Heart right ventricle (tissue), 16 donors: ENCODE data around the gene ITGBL1. TPM values are rescaled to one million over a fixed set of nuclear protein-coding genes. Genes with fewer than 3 reads are reported as not detected.

Experiments used
- ATAC-seq, 8 donors: fragments of 200-7000 bp; cut with Tn5 transposase; one replicate each; pipeline ENCODE4 v1.9.1; 2020; ENCODE audit warnings: mild to moderate bottlenecking in 8 of 8, moderate library complexity in 8 of 8, moderate number of reproducible peaks in 1 of 8
- DNase-seq, 2 donors: peaks; one replicate each; pipeline ENCODE4 v3.0.0-alpha.2; 2020
- H3K27ac ChIP-seq, 10 donors: fragments of 200-600 bp; sonication (generic) in 2 of 10; one replicate each; pipeline versions ENCODE4 v1.5.0 to v1.8.0; 2020 to 2022; ENCODE audit warnings: mild to moderate bottlenecking in 3 of 10
- H3K27me3 ChIP-seq, 7 donors: fragments of 200-600 bp; one replicate each; pipeline ENCODE4 v1.8.0; 2021 to 2022; ENCODE audit warnings: mild to moderate bottlenecking in 2 of 7
- H3K36me3 ChIP-seq, 9 donors: fragments of 200-600 bp; sonication (generic) in 1 of 9; one replicate each; pipeline versions ENCODE4 v1.5.0 to v1.8.0; 2020 to 2022; ENCODE audit warnings: mild to moderate bottlenecking in 2 of 9
- H3K4me1 ChIP-seq, 9 donors: fragments of 200-600 bp; sonication (generic) in 1 of 9; one replicate each; pipeline versions ENCODE4 v1.5.0 to v1.8.0; 2020 to 2022; ENCODE audit warnings: mild to moderate bottlenecking in 4 of 9
- H3K4me3 ChIP-seq, 10 donors: fragments of 200-600 bp; sonication (generic) in 2 of 10; one replicate each; pipeline versions ENCODE4 v1.5.0 to v1.8.0; 2020 to 2022; ENCODE audit warnings: mild to moderate bottlenecking in 7 of 10, moderate library complexity in 2 of 10
- H3K9me3 ChIP-seq, 11 donors: fragments of 200-600 bp in 10 of 11; sonication (generic) in 2 of 11; one replicate each; pipeline versions ENCODE4 v1.5.0 to v1.8.0; 2013 to 2022; ENCODE audit warnings: mild to moderate bottlenecking in 2 of 11, control low read depth in 1 of 11, moderate library complexity in 1 of 11
- CTCF ChIP-seq, 9 donors: fragments of 200-600 bp; sonication (generic) in 2 of 9; IDR thresholded peaks; one replicate each; pipeline versions ENCODE4 v1.5.0 to v1.8.0; 2021 to 2022; ENCODE audit warnings: antibody characterized with exemption in 9 of 9, mild to moderate bottlenecking in 5 of 9, moderate library complexity in 1 of 9
- WGBS, 2 donors: extraction: QIAGEN DNeasy Blood & Tissue Kit; methylation state at CpG; one replicate each; pipeline ENCODE4 v1.1.7; 2013; ENCODE audit warnings: inconsistent platforms in 1 of 2; 5-methylcytosine and 5-hydroxymethylcytosine counted together
- intact Hi-C, 10 donors: fragments of 100-400 bp; cut with DNase I; formaldehyde crosslinking; loops; one replicate each; pipeline versions ENCODE4 v1.11.1 to v1.14.2; 2022
- polyA plus RNA-seq, 2 donors: library from polyadenylated mRNA; stranded (reverse); fragments of 200-250 nt; gene quantifications; one replicate each; pipeline ENCODE4 v1.2.3, GENCODE V29; 2013
- total RNA-seq, 10 donors: library from RNA; stranded (reverse); fragmentation: NEBNext Ultra II Directional in 3 of 10; extraction: Animal tissue kit (Norgen Biotek cat#: 25700) in 3 of 10; gene quantifications; one replicate each; pipeline versions ENCODE4 v1.2.1 to v1.2.4, GENCODE V29; 2021 to 2023
- donor health status: Arrhythmogenic right ventricular cardiomyopathy.
- donor health status: ischemic (EF 13 %, LVEDD 7.1; RV severe dilation, severe dysfunction).
- donor health status: healthy with polysubstance abuse.
- donor health status: DM: no; HTN: yes; CAD: no.
- donor health status: DM: no; HTN: no; CAD: no.
- donor health status: ischemic (EF 25% LVEDD 6.9; RV normal size, moderate dysfunction).
- donor health status: ischemic (EF 25% LVEDD 5.7; RV mildly dilated, moderate dysfunction).
- donor health status: healthy.
- donor health status: DM: yes; HTN: yes; CAD: no.
- donor health status: Ischemic cardiomyopathy.
- donor health status: ischemic (EF 35%, LVEDD 5.7; RV mildly dilated, moderate dysfunction).
- donor health status: nonischemic (EF 11% LVEDD 7.7; RV severe dilation, severe dysfunction).
- donor health status: DM: yes; HTN: yes; CAD: no.
- donor health status: PGD.
- donor health status: ischemic (EF 29% LVEDD 5.4; RV normal size, mild dysfunction).
- donor health status: nonischemic (EF 23%, LVEDD 6.1; RV moderate dilation, normal function).

The ITGBL1 gene
- total and polyA plus RNA-seq, 12 donors: 0.78 to 11.9 (median 4.3) TPM

GRCh38 chr13:101488734-101489133, 36.3 kb downstream of the ITGBL1 start:
- no peak for DNase-seq
- Histone ChIP-seq H3K4me3 (no peak overlapping the region), H3K4me1 (peaks cover 0 to 5% (median 0%) of the 10 kb centered on the region in 9 donors), H3K27ac (no peak overlapping the region), H3K36me3 (no peaks in the 10 kb centered on the region), H3K9me3 (peaks cover 0 to 3% (median 0%) of the 10 kb centered on the region in 11 donors), H3K27me3 (no peaks in the 10 kb centered on the region)
- ATAC-seq: no peak
- 90% methylated on average over 1 of the region's 1 CpG for WGBS, 2 donors
- TF ChIP-seq CTCF (IDR thresholded peaks at IDR 0.05): no peak
- intact Hi-C loops: no loop called here

- peak in 1 of 8 donors; percentile 67 for ATAC-seq
- no peak for TF ChIP-seq CTCF (IDR thresholded peaks at IDR 0.05)
- no peak for DNase-seq
- H3K4me3 ChIP-seq: no peak overlapping the region
- H3K4me1 ChIP-seq: peaks cover 0 to 5% (median 0%) of the 10 kb centered on the region in 9 donors
- H3K27ac ChIP-seq: peak overlapping the region in 1 of 10 donors; percentile 1
- peaks cover 0 to 3% (median 0%) of the 10 kb centered on the region in 11 donors for H3K9me3 ChIP-seq
- WGBS, 2 donors: 67 to 75% methylated on average over 3 of the region's 3 CpGs
- intact Hi-C loops: no loop called here
- H3K27me3 ChIP-seq: no peaks in the 10 kb centered on the region
- no peaks in the 10 kb centered on the region for H3K36me3 ChIP-seq
These were observed 37.3 kb downstream of the ITGBL1 start for GRCh38 chr13:101489643-101490405.

- Histone ChIP-seq H3K36me3 (no peaks in the 10 kb centered on the region), H3K27me3 (no peaks in the 10 kb centered on the region), H3K27ac (peak overlapping the region in 1 of 10 donors; percentile 1), H3K4me3 (no peak overlapping the region), H3K9me3 (peaks cover 0 to 3% (median 0%) of the 10 kb centered on the region in 11 donors), H3K4me1 (peaks cover 0 to 5% (median 0%) of the 10 kb centered on the region in 9 donors)
- intact Hi-C loops: no loop called here
- TF ChIP-seq CTCF (IDR thresholded peaks at IDR 0.05): no peak
- ATAC-seq (no peak), DNase-seq (no peak)
These were observed 38.0 kb downstream of the ITGBL1 start for GRCh38 chr13:101490406-101491015.

- intact Hi-C loops: no loop called here
- TF ChIP-seq CTCF (IDR thresholded peaks at IDR 0.05): no peak
- peaks cover 0 to 5% (median 0%) of the 10 kb centered on the region in 9 donors for H3K4me1 ChIP-seq
- DNase-seq: no peak
- no peaks in the 10 kb centered on the region for H3K27me3 ChIP-seq
- no peaks in the 10 kb centered on the region for H3K36me3 ChIP-seq
- no peak overlapping the region for H3K4me3 ChIP-seq
- no peak for ATAC-seq
- H3K27ac ChIP-seq: no peak overlapping the region
- peaks cover 0 to 3% (median 0%) of the 10 kb centered on the region in 11 donors for H3K9me3 ChIP-seq
- WGBS, 2 donors: 85 to 90% methylated on average over 3 of the region's 3 CpGs
These were observed 39.9 kb downstream of the ITGBL1 start for GRCh38 chr13:101492251-101492910.
